C4-2B (cell line): ENCODE data around the gene CA10.

Experiments
- CTCF ChIP-seq: fragments of 450-650 bp; conservative IDR thresholded peaks from 2 replicates; pipeline ENCODE4 v1.5.1; 2017; ENCODE audit warnings: mild to moderate bottlenecking
- ZFX ChIP-seq: fragments of 450-650 bp; IDR thresholded peaks from 2 replicates; pipeline ENCODE4 v1.6.1; 2017

- TF ChIP-seq ZFX (no peak), CTCF (no peak)
Observed at GRCh38 chr17:52140601-52141000, 17.9 kb downstream of the CA10 start.
